HCT116 (cell line): ENCODE measurements around the gene ATP1A1. TPM values are rescaled to one million over a fixed set of nuclear protein-coding genes. Genes with fewer than 3 reads are reported as not detected.

Experiments
- ATAC-seq: fragments of 200-7000 bp; cut with Tn5 transposase; 2 replicates; pipeline ENCODE4 v1.9.1; 2020; ENCODE audit warnings: mild to moderate bottlenecking, moderate library complexity
- BruUV-seq: library from RNA; stranded (reverse); fragments of 400-500 nt; replicated peaks from 2 replicates; lab custom pipeline; 2021; lab: Mats Ljungman, UMichigan
- CTCF ChIA-PET: fragments of 300-600 bp; sonication (Branson Sonifier 250); formaldehyde crosslinking; loops from one replicate; lab custom pipeline; 2021; ENCODE audit warnings: antibody characterized with exemption; lab: Charles Lee
- POLR2A ChIA-PET: fragments of 300-600, 350-600 bp; sonication (Branson Sonifier 250); formaldehyde crosslinking; loops from one replicate; lab custom pipeline; 2021; ENCODE audit warnings: antibody characterized with exemption; lab: Charles Lee
- RAD21 ChIA-PET, 2 experiments: fragments of 300-600 bp; sonication (Branson Sonifier 250); formaldehyde crosslinking; loops; one replicate each; lab custom pipeline; 2023; ENCODE audit warnings: low total read pairs in 2 of 2; ENCODE audit not compliant: uncharacterized antibody in 2 of 2, unreplicated experiment in 2 of 2, low non-redundant PET in 1 of 2; lab: Charles Lee
- DNase-seq: peaks from one replicate; pipeline ENCODE4 v3.0.0-alpha.2; 2010; ENCODE audit warnings: low read depth, low spot score
- H2AFZ ChIP-seq: fragments of 200-600 bp; shearing (Covaris generic), sonication (generic); 2 replicates; pipeline ENCODE4 v1.6.1; 2017; ENCODE audit warnings: low read depth, mixed run types, mixed read lengths, antibody characterized with exemption, low read length; ENCODE audit not compliant: poor library complexity, severe bottlenecking
- H3K27ac ChIP-seq: 2 replicates; pipeline ENCODE4 v1.5.1; 2012; ENCODE audit warnings: low read depth, low read length
- H3K27me3 ChIP-seq: fragments of 200-600 bp; sonication (generic); 2 replicates; pipeline ENCODE4 v1.6.1; 2016; ENCODE audit warnings: mixed run types, low read length, mixed read lengths; ENCODE audit not compliant: insufficient read depth
- H3K36me3 ChIP-seq, 2 experiments: fragments of 200-500 bp in 1 of 2; fragments of 200-600 bp in 1 of 2; sonication (Bioruptor generic) in 1 of 2; sonication (generic) in 1 of 2; 2 replicates each; pipeline versions ENCODE4 v1.5.1 to v1.6.1; 2014 to 2016; ENCODE audit warnings: low read length in 2 of 2, inconsistent platforms in 1 of 2, mixed read lengths in 1 of 2, mixed run types in 1 of 2; ENCODE audit not compliant: insufficient read depth in 2 of 2, control insufficient read depth in 1 of 2
- H3K4me1 ChIP-seq, 2 experiments: fragments of 200-600 bp in 1 of 2; sonication (generic) in 1 of 2; 2 replicates each; pipeline versions ENCODE4 v1.5.1 to v1.6.1; 2012 to 2017; ENCODE audit warnings: low read length in 2 of 2, inconsistent platforms in 1 of 2, mild to moderate bottlenecking in 1 of 2, mixed read lengths in 1 of 2, mixed run types in 1 of 2, moderate library complexity in 1 of 2; ENCODE audit not compliant: insufficient read depth in 2 of 2, control insufficient read depth in 1 of 2
- H3K4me2 ChIP-seq: fragments of 200-600 bp; sonication (generic); 2 replicates; pipeline ENCODE4 v1.6.1; 2017; ENCODE audit warnings: mixed run types, low read length, mixed read lengths
- H3K4me3 ChIP-seq, 2 experiments: fragments of 200-600 bp in 1 of 2; sonication (generic) in 1 of 2; replicated peaks in 1 of 2; 2 replicates each; pipeline ENCODE4 v1.5.1; 2011 to 2016; ENCODE audit warnings: low read length in 2 of 2, control low read depth in 1 of 2, low read depth in 1 of 2, mild to moderate bottlenecking in 1 of 2, mixed read lengths in 1 of 2, mixed run types in 1 of 2
- H3K79me2 ChIP-seq: fragments of 200-600 bp; sonication (generic); 2 replicates; pipeline ENCODE4 v1.6.1; 2017; ENCODE audit warnings: mild to moderate bottlenecking, mixed run types, low read length, moderate library complexity, mixed read lengths; ENCODE audit not compliant: insufficient read depth
- H3K9ac ChIP-seq: fragments of 200-600 bp; sonication (generic); 2 replicates; pipeline ENCODE4 v1.6.1; 2016; ENCODE audit warnings: low read length, mixed read lengths
- H3K9me2 ChIP-seq: fragments of 200-600 bp; sonication (generic), shearing (Covaris generic); 2 replicates; pipeline ENCODE4 v1.6.1; 2017; ENCODE audit warnings: mixed run types, mild to moderate bottlenecking, moderate library complexity; ENCODE audit not compliant: insufficient read depth
- H3K9me3 ChIP-seq, 2 experiments: fragments of 200-500 bp in 1 of 2; fragments of 200-600 bp in 1 of 2; sonication (Bioruptor generic) in 1 of 2; sonication (generic) in 1 of 2; 2 replicates each; pipeline ENCODE4 v1.6.1; 2014 to 2017; ENCODE audit warnings: low read length in 2 of 2, mixed read lengths in 2 of 2, inconsistent platforms in 1 of 2, low read depth in 1 of 2, mild to moderate bottlenecking in 1 of 2, mixed run types in 1 of 2, moderate library complexity in 1 of 2; ENCODE audit not compliant: control insufficient read depth in 1 of 2, insufficient read depth in 1 of 2
- H4K20me1 ChIP-seq: fragments of 200-600 bp; sonication (generic), shearing (Covaris generic); 2 replicates; pipeline ENCODE4 v1.6.1; 2017; ENCODE audit warnings: mixed run types, mild to moderate bottlenecking, moderate library complexity; ENCODE audit not compliant: insufficient read depth
- CBX3 ChIP-seq: IDR thresholded peaks from 2 replicates; pipeline ENCODE4 v1.6.1; 2012; ENCODE audit warnings: low read depth
- CEBPB ChIP-seq: IDR thresholded peaks from 2 replicates; pipeline ENCODE4 v1.6.1; 2012; ENCODE audit warnings: low read depth
- ELF1 ChIP-seq: IDR thresholded peaks from 2 replicates; pipeline ENCODE4 v1.6.1; 2012; ENCODE audit warnings: low read depth, borderline replicate concordance
- EZH2phosphoT487 ChIP-seq: fragments of 200-600 bp; IDR thresholded peaks from 2 replicates; pipeline ENCODE4 v1.6.1; 2018; ENCODE audit warnings: antibody characterized with exemption, borderline replicate concordance
- JUND ChIP-seq: IDR thresholded peaks from 2 replicates; pipeline ENCODE4 v1.6.1; 2012
- RAD21 ChIP-seq: IDR thresholded peaks from 2 replicates; pipeline ENCODE4 v1.6.1; 2012; ENCODE audit warnings: low read depth, mild to moderate bottlenecking
- SP1 ChIP-seq: IDR thresholded peaks from 2 replicates; pipeline ENCODE4 v1.6.1; 2012; ENCODE audit warnings: low read depth
- YY1 ChIP-seq: IDR thresholded peaks from 2 replicates; pipeline ENCODE4 v1.6.1; 2011; ENCODE audit warnings: low read length, low read depth, moderate library complexity, mild to moderate bottlenecking; ENCODE audit not compliant: insufficient replicate concordance; ENCODE audit errors: extremely low read depth
- ZNF274 ChIP-seq: fragments of 200-500 bp; sonication (Bioruptor generic); IDR thresholded peaks from 2 replicates; pipeline ENCODE4 v1.6.1; 2014; ENCODE audit warnings: mild to moderate bottlenecking, low read depth, low read length, inconsistent platforms
- intact Hi-C: fragments of 100-400 bp; cut with micrococcal nuclease; formaldehyde crosslinking; loops from 2 replicates; pipeline ENCODE4 v1.10.0; 2022
- total RNA-seq: library from RNA; stranded (reverse); gene quantifications from one replicate; pipeline ENCODE4 v1.2.1, GENCODE V29; 2021; ENCODE audit not compliant: unreplicated experiment
- TF ChIP-seq, protein P1 (sequence below): IDR thresholded peaks from 2 replicates; pipeline ENCODE4 v1.6.1; 2012; ENCODE audit warnings: low read depth
- TF ChIP-seq, protein P2 (sequence below): IDR thresholded peaks from 2 replicates; pipeline ENCODE4 v1.6.1; 2011; ENCODE audit warnings: mild to moderate bottlenecking, low read length, moderate library complexity; ENCODE audit not compliant: insufficient replicate concordance; ENCODE audit errors: extremely low read depth
- TF ChIP-seq, protein P3 (sequence below), 3 experiments: fragments of 200-600 bp in 1 of 3; sonication (generic) in 1 of 3; IDR thresholded peaks in 2 of 3; conservative IDR thresholded peaks in 1 of 3; 2 replicates each; pipeline ENCODE4 v1.5.1; 2012 to 2017; ENCODE audit warnings: low read depth in 2 of 3, low read length in 2 of 3, antibody characterized with exemption in 1 of 3, borderline replicate concordance in 1 of 3, control low read depth in 1 of 3, mild to moderate bottlenecking in 1 of 3, mixed read lengths in 1 of 3, mixed run types in 1 of 3, moderate library complexity in 1 of 3; ENCODE audit not compliant: insufficient read depth in 1 of 3
- TF ChIP-seq, protein P4 (sequence below): IDR thresholded peaks from 2 replicates; pipeline ENCODE4 v1.6.1; 2012

The ATP1A1 gene
- total RNA-seq, 1 experiment from 2014 or later = 290 TPM

DNA sequence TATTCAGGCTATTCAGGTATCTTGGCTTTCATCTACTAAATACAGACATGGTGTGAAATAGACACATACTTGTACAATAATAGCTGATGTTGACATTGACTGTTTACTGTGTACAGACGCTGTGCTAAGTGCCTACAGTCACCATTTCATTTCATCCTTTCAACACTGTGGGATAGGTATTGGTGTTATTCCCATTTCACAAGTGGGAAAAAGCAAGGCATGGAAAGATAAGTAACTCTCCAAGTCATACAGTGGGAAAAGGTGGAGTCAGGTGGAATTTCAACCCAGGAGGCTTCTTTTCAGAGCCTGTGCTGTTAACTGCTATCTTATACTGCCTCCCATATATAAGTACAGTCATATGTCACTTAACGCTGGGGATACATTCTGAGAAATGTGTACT lies 49.6 kb upstream of the ATP1A1 start (continued):
- TF ChIP-seq, protein P1, sequence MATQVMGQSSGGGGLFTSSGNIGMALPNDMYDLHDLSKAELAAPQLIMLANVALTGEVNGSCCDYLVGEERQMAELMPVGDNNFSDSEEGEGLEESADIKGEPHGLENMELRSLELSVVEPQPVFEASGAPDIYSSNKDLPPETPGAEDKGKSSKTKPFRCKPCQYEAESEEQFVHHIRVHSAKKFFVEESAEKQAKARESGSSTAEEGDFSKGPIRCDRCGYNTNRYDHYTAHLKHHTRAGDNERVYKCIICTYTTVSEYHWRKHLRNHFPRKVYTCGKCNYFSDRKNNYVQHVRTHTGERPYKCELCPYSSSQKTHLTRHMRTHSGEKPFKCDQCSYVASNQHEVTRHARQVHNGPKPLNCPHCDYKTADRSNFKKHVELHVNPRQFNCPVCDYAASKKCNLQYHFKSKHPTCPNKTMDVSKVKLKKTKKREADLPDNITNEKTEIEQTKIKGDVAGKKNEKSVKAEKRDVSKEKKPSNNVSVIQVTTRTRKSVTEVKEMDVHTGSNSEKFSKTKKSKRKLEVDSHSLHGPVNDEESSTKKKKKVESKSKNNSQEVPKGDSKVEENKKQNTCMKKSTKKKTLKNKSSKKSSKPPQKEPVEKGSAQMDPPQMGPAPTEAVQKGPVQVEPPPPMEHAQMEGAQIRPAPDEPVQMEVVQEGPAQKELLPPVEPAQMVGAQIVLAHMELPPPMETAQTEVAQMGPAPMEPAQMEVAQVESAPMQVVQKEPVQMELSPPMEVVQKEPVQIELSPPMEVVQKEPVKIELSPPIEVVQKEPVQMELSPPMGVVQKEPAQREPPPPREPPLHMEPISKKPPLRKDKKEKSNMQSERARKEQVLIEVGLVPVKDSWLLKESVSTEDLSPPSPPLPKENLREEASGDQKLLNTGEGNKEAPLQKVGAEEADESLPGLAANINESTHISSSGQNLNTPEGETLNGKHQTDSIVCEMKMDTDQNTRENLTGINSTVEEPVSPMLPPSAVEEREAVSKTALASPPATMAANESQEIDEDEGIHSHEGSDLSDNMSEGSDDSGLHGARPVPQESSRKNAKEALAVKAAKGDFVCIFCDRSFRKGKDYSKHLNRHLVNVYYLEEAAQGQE = no peak
- no peak for TF ChIP-seq JUND
- TF ChIP-seq, all 23 proteins: peak for 0

DNA sequence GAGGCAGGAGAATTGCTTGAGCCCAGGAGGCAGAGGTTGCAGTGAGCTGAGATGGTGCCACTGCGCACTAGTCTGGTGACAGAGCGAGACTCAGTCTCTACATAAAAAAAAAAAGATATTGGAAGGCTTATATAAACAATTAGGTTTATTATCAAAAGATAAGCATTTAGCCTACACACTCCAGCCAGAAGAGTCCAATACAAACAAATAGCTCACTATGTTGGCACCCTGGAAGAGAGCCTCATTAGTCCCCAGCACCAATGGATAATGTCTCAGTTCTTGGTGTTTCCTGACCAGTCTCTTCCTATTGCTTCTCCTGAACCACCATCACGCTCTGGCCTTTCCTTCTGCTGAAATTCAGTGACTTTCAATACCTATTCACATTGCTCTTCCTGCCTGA lies 48.6 kb upstream of the ATP1A1 start:
- Histone ChIP-seq H4K20me1 (no peaks in the 10 kb centered on the region), H3K27ac (no peak overlapping the region), H2AFZ (no peak overlapping the region), H3K4me2 (no peak overlapping the region), H3K9me2 (no peaks in the 10 kb centered on the region), H3K27me3 (no peaks in the 10 kb centered on the region), H3K9ac (no peak overlapping the region), H3K79me2 (no peaks in the 10 kb centered on the region), H3K9me3 (no peaks in the 10 kb centered on the region), H3K4me3 (no peak overlapping the region), H3K36me3 (no peaks in the 10 kb centered on the region), H3K4me1 (no peaks in the 10 kb centered on the region)
- CTCF ChIA-PET = no interaction called here
- RAD21 ChIA-PET = no interaction called here
- intact Hi-C loops = no loop called here
- DNase-seq (no peak), ATAC-seq (no peak)
- no peak for TF ChIP-seq EZH2phosphoT487
- no peak for TF ChIP-seq RAD21
- no peak for TF ChIP-seq JUND
- TF ChIP-seq YY1 = no peak
- TF ChIP-seq, protein P2, sequence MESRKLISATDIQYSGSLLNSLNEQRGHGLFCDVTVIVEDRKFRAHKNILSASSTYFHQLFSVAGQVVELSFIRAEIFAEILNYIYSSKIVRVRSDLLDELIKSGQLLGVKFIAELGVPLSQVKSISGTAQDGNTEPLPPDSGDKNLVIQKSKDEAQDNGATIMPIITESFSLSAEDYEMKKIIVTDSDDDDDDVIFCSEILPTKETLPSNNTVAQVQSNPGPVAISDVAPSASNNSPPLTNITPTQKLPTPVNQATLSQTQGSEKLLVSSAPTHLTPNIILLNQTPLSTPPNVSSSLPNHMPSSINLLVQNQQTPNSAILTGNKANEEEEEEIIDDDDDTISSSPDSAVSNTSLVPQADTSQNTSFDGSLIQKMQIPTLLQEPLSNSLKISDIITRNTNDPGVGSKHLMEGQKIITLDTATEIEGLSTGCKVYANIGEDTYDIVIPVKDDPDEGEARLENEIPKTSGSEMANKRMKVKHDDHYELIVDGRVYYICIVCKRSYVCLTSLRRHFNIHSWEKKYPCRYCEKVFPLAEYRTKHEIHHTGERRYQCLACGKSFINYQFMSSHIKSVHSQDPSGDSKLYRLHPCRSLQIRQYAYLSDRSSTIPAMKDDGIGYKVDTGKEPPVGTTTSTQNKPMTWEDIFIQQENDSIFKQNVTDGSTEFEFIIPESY = no peak
- TF ChIP-seq ZNF274 = no peak
- no peak for TF ChIP-seq ELF1
- no peak for TF ChIP-seq CBX3
- TF ChIP-seq, protein P3, sequence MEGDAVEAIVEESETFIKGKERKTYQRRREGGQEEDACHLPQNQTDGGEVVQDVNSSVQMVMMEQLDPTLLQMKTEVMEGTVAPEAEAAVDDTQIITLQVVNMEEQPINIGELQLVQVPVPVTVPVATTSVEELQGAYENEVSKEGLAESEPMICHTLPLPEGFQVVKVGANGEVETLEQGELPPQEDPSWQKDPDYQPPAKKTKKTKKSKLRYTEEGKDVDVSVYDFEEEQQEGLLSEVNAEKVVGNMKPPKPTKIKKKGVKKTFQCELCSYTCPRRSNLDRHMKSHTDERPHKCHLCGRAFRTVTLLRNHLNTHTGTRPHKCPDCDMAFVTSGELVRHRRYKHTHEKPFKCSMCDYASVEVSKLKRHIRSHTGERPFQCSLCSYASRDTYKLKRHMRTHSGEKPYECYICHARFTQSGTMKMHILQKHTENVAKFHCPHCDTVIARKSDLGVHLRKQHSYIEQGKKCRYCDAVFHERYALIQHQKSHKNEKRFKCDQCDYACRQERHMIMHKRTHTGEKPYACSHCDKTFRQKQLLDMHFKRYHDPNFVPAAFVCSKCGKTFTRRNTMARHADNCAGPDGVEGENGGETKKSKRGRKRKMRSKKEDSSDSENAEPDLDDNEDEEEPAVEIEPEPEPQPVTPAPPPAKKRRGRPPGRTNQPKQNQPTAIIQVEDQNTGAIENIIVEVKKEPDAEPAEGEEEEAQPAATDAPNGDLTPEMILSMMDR (IDR thresholded peaks at IDR 0.05 in 2 of 3, conservative IDR thresholded peaks at IDR 0.05 in 1 of 3; ENCODE audit: borderline replicate concordance in 1 of 3, insufficient read depth in 1 of 3, low read depth in 2 of 3, low read length in 2 of 3) = no peak
- no peak for TF ChIP-seq SP1
- TF ChIP-seq CEBPB = no peak
- TF ChIP-seq, protein P4, sequence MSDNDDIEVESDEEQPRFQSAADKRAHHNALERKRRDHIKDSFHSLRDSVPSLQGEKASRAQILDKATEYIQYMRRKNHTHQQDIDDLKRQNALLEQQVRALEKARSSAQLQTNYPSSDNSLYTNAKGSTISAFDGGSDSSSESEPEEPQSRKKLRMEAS = no peak
- BruUV-seq = no TSS peak
- POLR2A ChIA-PET = interaction anchor here (0.8 kb wide), 1 partner anchor 88 kb away, joined by 3 read pairs; no protein-coding TSS in a partner anchor
